SK-N-SH treated with all-trans-retinoic acid at 6 μM for 48 hours (cell line): ENCODE measurements around the gene HPCAL4.

Experiments
- ARNTL ChIP-seq: fragments of 450-650 bp; formaldehyde crosslinking; IDR thresholded peaks from 2 replicates; pipeline ENCODE4 v1.5.0; 2020; ENCODE audit warnings: low read depth, mild to moderate bottlenecking, moderate library complexity, borderline replicate concordance
- GLIS3 ChIP-seq: fragments of 250-450 bp; sonication (Bioruptor Pico); IDR thresholded peaks from 2 replicates; pipeline ENCODE4 v1.5.0; 2020; ENCODE audit warnings: mild to moderate bottlenecking, moderate library complexity
- PATZ1 ChIP-seq: fragments of 250-450 bp; sonication (Bioruptor Pico); IDR thresholded peaks from 2 replicates; pipeline ENCODE4 v1.8.0; 2020; ENCODE audit warnings: mild to moderate bottlenecking, moderate library complexity, borderline replicate concordance
- TOX ChIP-seq: fragments of 250-450 bp; sonication (Bioruptor Pico); IDR thresholded peaks from 2 replicates; pipeline ENCODE4 v1.8.0; 2021; ENCODE audit warnings: mild to moderate bottlenecking, moderate library complexity, borderline replicate concordance
- ZFP3 ChIP-seq: fragments of 250-450 bp; sonication (Bioruptor Pico); IDR thresholded peaks from 2 replicates; pipeline ENCODE4 v1.5.0; 2020; ENCODE audit warnings: mild to moderate bottlenecking, moderate library complexity
- ZFP30 ChIP-seq: fragments of 450-650 bp; formaldehyde crosslinking; IDR thresholded peaks from 2 replicates; pipeline ENCODE4 v1.5.0; 2022; ENCODE audit warnings: mild to moderate bottlenecking, moderate library complexity
- ZNF70 ChIP-seq: fragments of 450-650 bp; formaldehyde crosslinking; IDR thresholded peaks from 2 replicates; pipeline ENCODE4 v1.5.0; 2020; ENCODE audit warnings: mild to moderate bottlenecking, moderate library complexity
- TF ChIP-seq, protein P1 (sequence below): fragments of 250-450 bp; sonication (Bioruptor Pico); IDR thresholded peaks from 2 replicates; pipeline ENCODE4 v1.5.1; 2021; ENCODE audit warnings: mild to moderate bottlenecking, moderate library complexity
- TF ChIP-seq, protein P2 (sequence below): fragments of 250-450 bp; sonication (Bioruptor Pico); IDR thresholded peaks from 2 replicates; pipeline ENCODE4 v1.5.1; 2020; ENCODE audit warnings: low read depth, mild to moderate bottlenecking, moderate library complexity

- TF ChIP-seq ARNTL (CRISPR knock-in tag) (no peak), GLIS3 (no peak), ZFP3 (CRISPR knock-in tag) (no peak), PATZ1 (CRISPR knock-in tag) (no peak), ZNF70 (no peak), TOX (CRISPR knock-in tag) (no peak), ZFP30 (no peak)
- TF ChIP-seq, protein P1, sequence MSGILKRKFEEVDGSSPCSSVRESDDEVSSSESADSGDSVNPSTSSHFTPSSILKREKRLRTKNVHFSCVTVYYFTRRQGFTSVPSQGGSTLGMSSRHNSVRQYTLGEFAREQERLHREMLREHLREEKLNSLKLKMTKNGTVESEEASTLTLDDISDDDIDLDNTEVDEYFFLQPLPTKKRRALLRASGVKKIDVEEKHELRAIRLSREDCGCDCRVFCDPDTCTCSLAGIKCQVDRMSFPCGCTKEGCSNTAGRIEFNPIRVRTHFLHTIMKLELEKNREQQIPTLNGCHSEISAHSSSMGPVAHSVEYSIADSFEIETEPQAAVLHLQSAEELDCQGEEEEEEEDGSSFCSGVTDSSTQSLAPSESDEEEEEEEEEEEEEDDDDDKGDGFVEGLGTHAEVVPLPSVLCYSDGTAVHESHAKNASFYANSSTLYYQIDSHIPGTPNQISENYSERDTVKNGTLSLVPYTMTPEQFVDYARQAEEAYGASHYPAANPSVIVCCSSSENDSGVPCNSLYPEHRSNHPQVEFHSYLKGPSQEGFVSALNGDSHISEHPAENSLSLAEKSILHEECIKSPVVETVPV (CRISPR knock-in tag), result no peak
- TF ChIP-seq, protein P2, sequence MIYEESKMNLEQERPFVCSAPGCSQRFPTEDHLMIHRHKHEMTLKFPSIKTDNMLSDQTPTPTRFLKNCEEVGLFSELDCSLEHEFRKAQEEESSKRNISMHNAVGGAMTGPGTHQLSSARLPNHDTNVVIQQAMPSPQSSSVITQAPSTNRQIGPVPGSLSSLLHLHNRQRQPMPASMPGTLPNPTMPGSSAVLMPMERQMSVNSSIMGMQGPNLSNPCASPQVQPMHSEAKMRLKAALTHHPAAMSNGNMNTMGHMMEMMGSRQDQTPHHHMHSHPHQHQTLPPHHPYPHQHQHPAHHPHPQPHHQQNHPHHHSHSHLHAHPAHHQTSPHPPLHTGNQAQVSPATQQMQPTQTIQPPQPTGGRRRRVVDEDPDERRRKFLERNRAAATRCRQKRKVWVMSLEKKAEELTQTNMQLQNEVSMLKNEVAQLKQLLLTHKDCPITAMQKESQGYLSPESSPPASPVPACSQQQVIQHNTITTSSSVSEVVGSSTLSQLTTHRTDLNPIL (CRISPR knock-in tag), result no peak
Observed at GRCh38 chr1:39687243-39687642, 4.0 kb downstream of the HPCAL4 start.
